ENCODE measurements around the gene LIN7B. TPM values are rescaled to one million over a fixed set of nuclear protein-coding genes. Genes with fewer than 3 reads are reported as not detected.

LIN7B gene
- total and polyA plus RNA-seq, 2 of the 13 experiments (the other 11 are each of a cell fraction or from before 2014, with no cell fraction given), result 5.3 to 7.6 TPM

DNA sequence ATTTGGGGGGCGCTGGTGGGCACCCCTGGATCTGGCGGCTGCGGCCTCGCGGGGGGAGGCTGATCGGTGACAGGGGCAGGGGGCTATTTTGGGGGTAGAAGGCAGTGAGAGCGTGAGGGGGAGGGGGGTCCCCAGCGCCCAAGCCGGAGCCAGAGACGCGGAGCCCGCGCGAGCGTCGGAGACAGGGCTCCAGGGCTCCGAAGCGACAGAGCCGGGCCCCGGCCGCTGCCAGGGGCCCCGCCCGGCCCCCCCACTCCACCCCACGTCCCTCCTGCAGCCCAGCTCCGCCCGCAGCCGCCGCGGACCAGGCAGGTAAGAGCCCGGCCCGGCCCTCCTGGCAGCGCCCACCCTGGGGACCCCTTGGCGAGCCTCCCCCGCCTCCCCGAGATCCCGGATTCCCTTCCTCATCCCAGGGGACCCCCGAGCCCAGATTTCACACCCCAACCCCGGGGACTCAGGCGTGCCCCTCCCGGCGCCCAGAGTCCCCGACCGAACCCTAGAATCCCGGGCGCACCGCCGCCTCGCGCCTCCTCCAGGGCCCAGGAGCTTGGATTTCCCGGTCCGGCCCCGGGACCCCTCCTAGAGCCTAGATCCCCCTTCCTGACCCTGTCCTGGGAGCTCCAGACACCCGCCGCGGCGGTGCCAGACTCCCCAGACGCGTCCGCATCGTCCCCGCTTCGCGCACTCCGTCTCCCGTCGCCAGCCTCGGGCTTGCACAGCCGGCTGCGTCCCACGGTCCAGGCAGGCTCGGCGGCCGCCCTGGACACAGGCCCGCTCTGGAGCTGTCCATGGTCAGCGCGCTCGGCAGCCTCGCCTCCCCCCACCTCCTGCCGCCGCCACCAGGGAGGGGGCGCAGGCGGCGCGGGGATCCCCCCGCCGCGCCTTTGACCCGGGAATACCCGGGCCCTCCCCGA, 5.5 kb downstream of the LIN7B start, which contains the start of gene PPFIA3 (continued):
- TF ChIP-seq, protein P1, sequence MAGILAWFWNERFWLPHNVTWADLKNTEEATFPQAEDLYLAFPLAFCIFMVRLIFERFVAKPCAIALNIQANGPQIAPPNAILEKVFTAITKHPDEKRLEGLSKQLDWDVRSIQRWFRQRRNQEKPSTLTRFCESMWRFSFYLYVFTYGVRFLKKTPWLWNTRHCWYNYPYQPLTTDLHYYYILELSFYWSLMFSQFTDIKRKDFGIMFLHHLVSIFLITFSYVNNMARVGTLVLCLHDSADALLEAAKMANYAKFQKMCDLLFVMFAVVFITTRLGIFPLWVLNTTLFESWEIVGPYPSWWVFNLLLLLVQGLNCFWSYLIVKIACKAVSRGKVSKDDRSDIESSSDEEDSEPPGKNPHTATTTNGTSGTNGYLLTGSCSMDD (CRISPR knock-in tag; IDR thresholded peaks at IDR 0.05), result 0 out of 2 replicates have a peak, but pooled peaks have one; percentile 41
- TF ChIP-seq SSRP1 (CRISPR knock-in tag; IDR thresholded peaks at IDR 0.05), result no peak
- TF ChIP-seq SAP130 (CRISPR knock-in tag; IDR thresholded peaks at IDR 0.05; ENCODE audit: low read depth), result peak; percentile 93
- TF ChIP-seq, protein P2, sequence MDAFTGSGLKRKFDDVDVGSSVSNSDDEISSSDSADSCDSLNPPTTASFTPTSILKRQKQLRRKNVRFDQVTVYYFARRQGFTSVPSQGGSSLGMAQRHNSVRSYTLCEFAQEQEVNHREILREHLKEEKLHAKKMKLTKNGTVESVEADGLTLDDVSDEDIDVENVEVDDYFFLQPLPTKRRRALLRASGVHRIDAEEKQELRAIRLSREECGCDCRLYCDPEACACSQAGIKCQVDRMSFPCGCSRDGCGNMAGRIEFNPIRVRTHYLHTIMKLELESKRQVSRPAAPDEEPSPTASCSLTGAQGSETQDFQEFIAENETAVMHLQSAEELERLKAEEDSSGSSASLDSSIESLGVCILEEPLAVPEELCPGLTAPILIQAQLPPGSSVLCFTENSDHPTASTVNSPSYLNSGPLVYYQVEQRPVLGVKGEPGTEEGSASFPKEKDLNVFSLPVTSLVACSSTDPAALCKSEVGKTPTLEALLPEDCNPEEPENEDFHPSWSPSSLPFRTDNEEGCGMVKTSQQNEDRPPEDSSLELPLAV (CRISPR knock-in tag; conservative IDR thresholded peaks at IDR 0.05; ENCODE audit: low read depth), result no peak
- 0 out of 2 replicates have a peak, but pooled peaks have one; percentile 23 for TF ChIP-seq POGZ (CRISPR knock-in tag; IDR thresholded peaks at IDR 0.05)
- TF ChIP-seq CHD4 (IDR thresholded peaks at IDR 0.05; ENCODE audit: borderline replicate concordance, low read length), result no peak
- TF ChIP-seq ZBTB8A (CRISPR knock-in tag; IDR thresholded peaks at IDR 0.05; ENCODE audit: borderline replicate concordance, low read depth), result no peak
- no peak for TF ChIP-seq ZNF234 (CRISPR knock-in tag; conservative IDR thresholded peaks at IDR 0.05)
- no peak for TF ChIP-seq MAFF (IDR thresholded peaks at IDR 0.05; ENCODE audit: low read depth, low read length)
- no peak; the same call in 1 of the 2 replicates for TF ChIP-seq XBP1 (CRISPR knock-in tag; IDR thresholded peaks at IDR 0.05)
- TF ChIP-seq, protein P3, sequence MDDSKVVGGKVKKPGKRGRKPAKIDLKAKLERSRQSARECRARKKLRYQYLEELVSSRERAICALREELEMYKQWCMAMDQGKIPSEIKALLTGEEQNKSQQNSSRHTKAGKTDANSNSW (CRISPR knock-in tag; IDR thresholded peaks at IDR 0.05; ENCODE audit: borderline replicate concordance), result no peak
- TF ChIP-seq, protein P4, sequence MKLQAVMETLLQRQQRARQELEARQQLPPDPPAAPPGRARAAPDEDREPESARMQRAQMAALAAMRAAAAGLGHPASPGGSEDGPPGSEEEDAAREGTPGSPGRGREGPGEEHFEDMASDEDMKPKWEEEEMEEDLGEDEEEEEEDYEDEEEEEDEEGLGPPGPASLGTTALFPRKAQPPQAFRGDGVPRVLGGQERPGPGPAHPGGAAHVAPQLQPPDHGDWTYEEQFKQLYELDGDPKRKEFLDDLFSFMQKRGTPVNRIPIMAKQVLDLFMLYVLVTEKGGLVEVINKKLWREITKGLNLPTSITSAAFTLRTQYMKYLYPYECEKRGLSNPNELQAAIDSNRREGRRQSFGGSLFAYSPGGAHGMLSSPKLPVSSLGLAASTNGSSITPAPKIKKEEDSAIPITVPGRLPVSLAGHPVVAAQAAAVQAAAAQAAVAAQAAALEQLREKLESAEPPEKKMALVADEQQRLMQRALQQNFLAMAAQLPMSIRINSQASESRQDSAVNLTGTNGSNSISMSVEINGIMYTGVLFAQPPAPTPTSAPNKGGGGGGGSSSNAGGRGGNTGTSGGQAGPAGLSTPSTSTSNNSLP (IDR thresholded peaks at IDR 0.05; ENCODE audit: low read depth, low read length), result no peak
- TF ChIP-seq KLF6 (CRISPR knock-in tag; IDR thresholded peaks at IDR 0.05), result peak; percentile 83; the same call in 1 of the 2 replicates
- TF ChIP-seq EHMT2 (IDR thresholded peaks at IDR 0.05; ENCODE audit: borderline replicate concordance, low read depth, low read length), result no peak
- TF ChIP-seq KDM2A (CRISPR knock-in tag; IDR thresholded peaks at IDR 0.05; ENCODE audit: borderline replicate concordance, low read depth), result peak; percentile 71; the same call in 1 of the 2 replicates
- TF ChIP-seq ATF2 (CRISPR knock-in tag; IDR thresholded peaks at IDR 0.05), result peak; percentile 54; the same call in 1 of the 2 replicates
- TF ChIP-seq ARNTL (CRISPR knock-in tag; IDR thresholded peaks at IDR 0.05), result no peak
- no peak for TF ChIP-seq ZNF484 (CRISPR knock-in tag; IDR thresholded peaks at IDR 0.05; ENCODE audit: borderline replicate concordance, low read depth)
- peak; percentile 85; the same call in 1 of the 2 replicates for TF ChIP-seq ZNF580 (CRISPR knock-in tag; IDR thresholded peaks at IDR 0.05; ENCODE audit: borderline replicate concordance, low read depth)
- TF ChIP-seq ESRRA (CRISPR knock-in tag; IDR thresholded peaks at IDR 0.05; ENCODE audit: low read depth), result no peak
- TF ChIP-seq ZFP36L2 (CRISPR knock-in tag; IDR thresholded peaks at IDR 0.05), result no peak
- no peak; the same call in 1 of the 2 replicates for TF ChIP-seq SMAD1 (CRISPR knock-in tag; IDR thresholded peaks at IDR 0.05; ENCODE audit: borderline replicate concordance, low read depth)

Measured in HepG2 (cell line).